ENCODE results near the gene RIPOR2.

DNA sequence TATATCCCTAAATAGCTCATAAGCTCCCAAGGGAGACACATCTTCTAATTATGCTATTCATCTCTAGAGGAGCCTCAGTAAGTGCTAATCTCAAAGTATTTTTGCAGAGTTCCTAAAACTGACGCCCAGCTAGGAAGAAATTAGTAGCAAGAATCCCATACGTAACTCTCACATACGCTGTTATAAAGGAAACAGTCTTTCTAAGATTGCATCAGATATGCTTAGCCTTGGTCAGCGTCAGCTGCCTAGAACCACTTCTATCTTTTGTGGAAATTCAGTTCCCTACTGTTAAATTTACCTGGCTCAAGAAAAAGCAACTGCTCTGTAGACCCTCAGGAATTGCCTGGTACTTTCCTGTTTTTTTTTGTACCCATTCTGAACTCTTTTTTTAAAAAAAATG is 13.6 kb downstream of the RIPOR2 start:
- TF ChIP-seq POLR2A (IDR thresholded peaks at IDR 0.05), result no peak
- no peak for TF ChIP-seq POLR2AphosphoS5 (IDR thresholded peaks at IDR 0.05; ENCODE audit: insufficient read depth in 1 of 2, low read depth in 1 of 2)
- no peak for TF ChIP-seq CTCF (IDR thresholded peaks at IDR 0.05)
